HG03159 (cell line): ENCODE measurements around the gene MYO1D.

Source experiments
- ATAC-seq: cut with Tn5 transposase; IDR thresholded peaks from one replicate; pipeline ENCODE4 v1.9.1; 2021; ENCODE audit warnings: mild to moderate bottlenecking, moderate library complexity; ENCODE audit not compliant: unreplicated experiment

Gene MYO1D

DNA sequence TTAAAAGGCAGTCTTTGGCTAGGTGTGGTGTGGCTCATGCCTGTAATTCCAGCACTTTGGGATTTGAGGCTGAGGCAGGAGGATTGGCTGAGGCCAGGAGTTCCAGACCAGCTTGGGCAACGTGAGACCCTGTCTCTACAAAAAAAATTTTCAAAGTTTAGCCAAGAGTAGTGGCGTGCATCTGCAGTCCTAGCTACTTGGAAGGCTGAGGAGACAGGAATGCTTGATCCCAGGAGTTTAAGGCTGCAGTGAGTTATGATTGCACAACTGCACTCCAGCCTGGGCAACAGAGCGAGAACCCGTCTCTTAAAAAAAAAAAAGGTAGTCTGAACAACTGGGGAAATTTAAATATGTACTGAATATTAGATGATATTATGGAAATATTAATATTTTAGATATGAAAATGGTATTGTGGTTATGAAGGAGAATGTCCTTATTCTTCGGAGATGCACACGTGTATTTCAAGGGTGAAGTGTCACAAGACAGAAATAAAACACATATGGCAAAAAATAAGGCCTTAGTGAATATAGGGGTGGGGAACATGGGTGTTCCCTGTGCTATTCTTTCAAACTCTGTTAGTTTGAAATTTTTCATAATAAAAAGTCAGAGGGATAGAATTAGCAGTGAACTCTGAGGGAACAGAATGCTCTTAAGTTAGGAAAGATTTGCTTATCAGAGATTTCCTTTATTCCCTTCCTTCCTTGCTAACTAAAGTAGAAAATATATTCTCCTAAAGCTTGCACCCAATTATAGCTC lies 245.4 kb downstream of the MYO1D start:
- ATAC-seq, result no peak

DNA sequence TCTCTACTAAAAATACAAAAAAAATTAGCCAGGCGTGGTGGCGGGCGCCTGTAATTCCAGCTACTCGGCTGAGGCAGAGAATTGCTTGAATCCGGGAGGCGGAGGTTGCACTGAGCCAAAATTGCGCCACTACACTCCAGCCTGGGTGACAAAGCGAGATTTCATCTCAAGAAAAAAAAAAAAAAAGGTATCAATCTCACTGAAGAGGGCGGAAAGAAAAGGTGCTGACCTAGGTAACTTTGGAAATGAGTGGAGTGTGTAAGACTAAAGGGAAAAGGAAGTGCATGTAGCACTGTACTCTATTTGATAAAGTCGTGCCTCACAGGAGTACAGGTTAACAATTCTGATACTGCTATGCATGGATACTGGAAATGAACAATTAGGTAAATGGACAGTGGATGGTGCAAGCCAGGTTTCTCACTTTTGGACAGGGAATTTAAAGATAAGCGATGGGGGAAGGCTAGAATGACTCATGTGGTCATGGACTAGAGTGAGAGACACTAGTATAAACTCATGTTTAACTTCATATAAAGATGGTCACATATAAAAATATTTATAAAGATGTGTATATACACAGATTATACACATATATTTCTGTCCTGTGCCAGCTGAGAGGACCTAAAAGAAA lies 247.2 kb downstream of the MYO1D start:
- no peak for ATAC-seq

DNA sequence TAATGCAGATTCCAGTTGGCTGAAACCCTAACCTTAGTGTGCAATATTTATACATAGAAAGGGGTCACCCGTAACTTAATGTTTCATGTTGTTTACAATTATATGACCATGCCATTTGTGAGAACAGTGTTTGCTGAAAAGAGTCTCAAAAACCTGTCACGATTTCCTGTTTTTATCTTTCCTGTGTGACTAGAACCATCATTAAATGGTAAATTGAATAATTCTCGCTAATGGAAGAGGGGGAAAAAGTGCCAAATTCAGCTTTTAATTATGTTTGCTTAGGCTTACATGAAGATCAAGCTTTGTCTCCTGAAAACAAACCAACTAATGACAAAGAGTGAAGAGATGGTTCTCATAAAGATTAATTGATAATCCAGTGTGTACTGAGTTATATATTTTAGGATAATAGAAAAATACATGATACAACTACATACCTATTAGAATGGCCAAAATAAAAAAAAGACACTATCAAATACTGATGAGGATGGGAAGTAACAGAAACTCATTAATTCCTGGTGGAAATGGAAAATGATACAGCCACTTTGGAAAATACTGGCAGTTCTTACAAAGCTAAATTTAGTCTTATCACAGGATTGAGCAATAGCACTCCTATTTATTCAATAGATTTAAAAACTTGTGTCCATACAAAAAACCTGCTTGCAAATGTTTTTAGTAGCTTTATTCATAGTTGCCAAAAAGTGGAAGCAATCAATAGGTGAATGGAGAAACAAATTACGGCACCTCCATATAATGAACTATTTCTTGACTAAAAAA lies 248.5 kb downstream of the MYO1D start:
- no peak for ATAC-seq

DNA sequence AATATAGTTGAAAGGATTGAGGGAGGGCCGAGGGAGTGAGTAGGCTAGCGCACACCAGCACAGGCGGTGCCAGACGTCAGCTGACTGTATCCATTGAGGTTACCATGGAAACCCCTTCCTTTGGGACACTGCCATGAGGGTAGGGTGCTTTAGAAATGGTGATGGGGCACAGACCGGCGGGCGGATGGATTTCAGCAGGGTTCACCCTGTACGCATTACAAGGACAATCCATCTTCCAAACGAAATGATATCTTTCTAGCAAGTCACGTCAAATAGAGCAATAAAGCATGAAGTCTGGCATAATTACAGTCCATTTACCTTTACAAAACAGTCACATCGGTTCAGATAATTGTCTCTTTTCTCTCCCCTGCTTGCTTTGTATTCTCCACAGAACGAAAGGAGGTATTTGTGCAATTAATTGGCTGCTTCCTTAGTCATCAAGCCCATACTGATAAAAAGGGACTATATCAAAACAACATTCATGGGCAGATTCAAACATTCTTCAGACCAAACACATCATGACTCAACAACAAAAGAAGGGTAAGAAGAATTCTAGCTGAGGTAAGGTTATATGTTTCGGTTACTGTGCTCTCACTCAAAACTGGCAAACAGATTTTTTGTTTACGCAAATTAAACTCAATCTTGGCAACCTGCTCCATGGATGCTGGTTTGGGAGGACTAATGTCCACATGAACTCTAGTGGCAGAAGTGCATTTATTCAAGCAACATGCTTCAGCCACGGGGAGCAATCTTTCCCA lies 249.5 kb downstream of the MYO1D start:
- no peak for ATAC-seq

DNA sequence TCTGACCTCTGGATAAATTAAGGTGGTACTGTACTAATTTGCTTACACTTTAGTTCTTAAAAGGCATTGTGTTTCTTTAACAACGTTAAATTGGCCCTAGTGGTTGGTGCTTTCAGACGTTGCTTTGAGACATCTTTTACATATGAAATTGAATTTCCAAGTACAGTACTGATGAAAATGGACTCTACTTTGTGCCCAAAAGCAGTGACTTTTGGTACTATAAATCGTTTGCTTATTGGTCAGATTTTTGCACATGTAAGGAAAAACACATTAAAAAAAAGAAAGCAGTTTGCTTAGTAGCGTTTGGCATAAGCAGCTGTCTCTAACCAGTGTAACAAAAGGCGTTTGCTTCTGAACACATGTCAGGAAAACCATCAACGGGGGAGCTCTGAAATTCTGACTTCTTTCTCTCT lies 250.5 kb downstream of the MYO1D start:
- ATAC-seq, result no peak

DNA sequence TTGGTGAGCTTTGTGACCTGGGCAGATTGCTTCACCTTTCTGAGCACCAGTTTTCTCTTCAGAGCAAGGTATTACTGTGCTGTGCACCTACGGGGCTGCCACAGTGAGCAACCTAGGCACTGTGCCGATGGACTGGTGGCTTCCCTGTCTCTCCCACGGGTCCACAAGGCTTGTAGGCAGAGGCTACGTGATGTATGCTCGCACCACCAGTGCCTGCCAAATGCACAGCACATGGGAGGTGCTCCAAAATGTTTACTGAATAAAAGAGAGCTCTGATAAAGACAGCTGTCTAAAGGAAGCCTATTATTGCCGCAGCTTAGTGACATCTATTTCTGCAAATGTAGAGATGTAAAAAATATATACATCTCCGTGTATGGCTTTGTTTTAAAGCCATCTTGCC lies 251.0 kb downstream of the MYO1D start:
- ATAC-seq, result no peak

DNA sequence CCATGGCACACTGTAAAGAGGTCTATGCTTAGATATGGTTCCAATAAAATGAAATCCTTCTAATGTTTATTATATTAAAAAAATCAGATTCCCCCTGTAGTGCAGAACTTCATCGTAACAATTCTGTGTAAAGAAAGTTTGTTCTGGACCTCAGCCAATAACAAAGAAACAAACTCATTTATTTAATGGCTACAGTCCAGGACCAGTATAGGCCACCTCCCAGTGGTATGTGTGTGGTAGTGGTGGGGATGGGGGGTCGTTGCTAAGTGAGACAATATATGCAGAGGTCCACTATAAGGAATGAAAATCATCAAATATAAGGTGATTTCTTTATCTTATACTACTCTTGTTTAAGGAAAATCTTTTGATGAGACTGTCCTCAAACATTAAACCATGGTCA lies 253.7 kb downstream of the MYO1D start:
- no peak for ATAC-seq

DNA sequence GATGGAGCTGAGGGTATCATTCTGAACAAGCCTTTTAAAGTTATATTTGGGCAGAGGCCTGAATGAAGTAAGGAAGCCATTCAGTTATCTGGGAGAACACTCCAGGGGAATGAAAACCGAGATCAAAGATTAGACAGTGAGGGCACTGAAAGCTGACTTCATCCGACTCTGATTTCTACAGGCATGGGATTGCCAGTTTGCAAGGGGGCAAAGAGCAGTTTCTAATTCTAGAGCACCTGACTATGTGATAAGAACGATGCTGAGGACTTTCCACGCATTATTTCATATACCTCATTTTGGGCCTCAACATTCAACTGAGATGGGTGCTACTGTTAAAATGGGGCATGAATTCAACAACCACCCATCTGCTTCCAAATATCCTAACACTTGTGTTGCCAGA lies 254.4 kb downstream of the MYO1D start:
- ATAC-seq, result no peak

DNA sequence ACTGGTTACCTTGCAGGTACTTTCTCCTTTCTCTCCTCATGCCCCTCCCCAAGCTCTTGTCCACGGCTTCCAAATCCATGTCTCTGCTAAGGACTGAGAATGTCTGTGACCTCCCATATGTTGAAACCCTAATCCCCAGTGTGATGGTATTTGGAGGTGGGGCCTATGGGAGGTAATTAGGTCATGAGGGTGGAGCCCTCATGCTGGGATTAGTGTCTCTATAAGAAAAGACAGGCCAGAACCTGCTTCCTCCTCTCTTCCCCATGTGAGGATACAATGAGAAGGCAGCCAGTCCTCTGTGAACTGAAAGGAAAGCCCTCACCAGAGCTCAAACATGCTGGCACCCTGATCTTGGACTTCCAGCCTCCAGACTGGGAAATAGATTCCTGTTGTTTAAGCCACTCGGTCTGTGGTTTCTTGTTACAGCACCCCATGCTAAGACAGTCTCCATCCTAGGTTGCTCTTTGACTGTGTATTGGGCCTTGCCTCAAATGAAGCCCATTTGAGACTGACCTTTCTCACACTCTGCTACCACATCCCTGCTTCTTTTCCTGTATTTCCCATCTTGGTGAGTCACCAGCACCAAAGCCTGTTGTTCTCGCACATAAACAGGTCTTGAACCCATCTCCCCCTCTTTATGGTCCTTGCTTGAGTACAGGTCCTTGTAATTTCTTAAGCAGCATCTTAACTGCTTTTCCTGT lies 255.2 kb downstream of the MYO1D start:
- ATAC-seq, result no peak

DNA sequence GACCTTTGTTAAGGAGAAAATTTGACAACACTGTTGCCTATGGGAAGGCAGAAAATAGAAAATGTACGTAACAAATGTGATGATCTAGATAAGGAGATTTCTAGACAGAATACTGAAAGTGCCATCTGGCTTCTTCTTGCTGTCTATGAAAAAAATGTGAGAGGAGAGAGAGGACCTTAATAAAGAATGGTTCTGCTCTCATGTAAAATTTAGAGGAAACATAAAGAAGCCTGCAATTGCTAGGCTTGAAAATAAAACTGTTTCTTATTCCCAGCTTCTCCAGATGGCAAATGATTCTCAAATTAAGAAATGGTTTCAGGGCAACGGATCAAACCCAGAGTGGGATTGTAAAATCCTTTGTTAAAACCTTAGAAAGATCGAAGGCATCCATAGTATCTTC lies 261.6 kb downstream of the MYO1D start:
- no peak for ATAC-seq

DNA sequence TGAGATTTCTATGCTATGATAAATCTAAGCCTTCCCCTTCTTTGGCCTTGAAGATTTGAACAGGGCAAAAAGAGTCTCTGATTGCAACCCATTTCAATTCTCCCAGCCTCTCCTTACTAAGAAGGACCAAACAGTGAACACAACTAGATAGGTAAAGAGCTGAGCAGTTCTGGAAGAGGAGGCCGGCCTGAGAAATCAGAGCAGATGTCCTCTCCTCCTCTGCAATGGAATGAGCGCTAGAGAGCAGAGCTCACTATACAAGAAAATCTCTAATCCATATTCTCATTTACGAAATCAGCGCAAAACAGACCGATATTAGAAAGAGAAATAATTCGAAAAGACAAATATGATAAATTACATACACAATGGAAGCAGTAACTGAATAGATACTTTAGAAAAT lies 266.0 kb downstream of the MYO1D start:
- ATAC-seq, result no peak

DNA sequence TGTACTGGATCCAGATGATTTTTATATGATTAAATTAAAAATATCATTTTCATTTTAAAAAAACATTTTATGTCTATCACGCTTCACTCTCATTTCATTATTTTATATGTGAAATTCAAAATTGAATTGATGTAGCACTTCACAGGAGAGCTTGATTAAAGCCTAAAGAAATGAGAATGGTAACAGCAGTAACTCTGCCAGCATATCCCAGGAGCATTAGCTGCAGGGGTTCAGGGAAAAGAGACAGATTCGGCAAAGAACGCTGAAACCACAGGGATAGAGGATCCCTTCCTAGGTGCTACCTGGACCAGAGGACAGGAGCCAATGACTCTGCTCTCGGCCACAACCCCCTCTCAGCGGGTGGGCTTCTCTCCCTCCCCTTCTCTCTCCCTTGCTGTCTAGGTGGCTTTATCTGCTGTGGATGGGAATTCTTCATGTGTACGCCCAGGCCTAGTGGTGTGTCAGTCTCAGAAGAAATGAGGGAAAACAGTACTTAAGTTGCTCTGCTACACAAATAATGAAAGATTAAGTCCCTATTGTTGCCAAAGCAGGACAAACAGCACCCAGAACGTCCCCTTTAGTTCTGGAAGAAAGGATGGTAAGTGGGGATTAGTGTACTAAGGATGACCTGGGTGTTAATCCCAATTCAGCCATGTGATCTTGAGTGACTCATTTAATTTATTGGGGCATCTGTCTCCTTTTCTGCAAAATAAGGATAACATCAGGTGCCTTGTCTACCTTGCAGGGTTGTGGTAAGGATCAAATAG lies 266.9 kb downstream of the MYO1D start:
- no peak for ATAC-seq

DNA sequence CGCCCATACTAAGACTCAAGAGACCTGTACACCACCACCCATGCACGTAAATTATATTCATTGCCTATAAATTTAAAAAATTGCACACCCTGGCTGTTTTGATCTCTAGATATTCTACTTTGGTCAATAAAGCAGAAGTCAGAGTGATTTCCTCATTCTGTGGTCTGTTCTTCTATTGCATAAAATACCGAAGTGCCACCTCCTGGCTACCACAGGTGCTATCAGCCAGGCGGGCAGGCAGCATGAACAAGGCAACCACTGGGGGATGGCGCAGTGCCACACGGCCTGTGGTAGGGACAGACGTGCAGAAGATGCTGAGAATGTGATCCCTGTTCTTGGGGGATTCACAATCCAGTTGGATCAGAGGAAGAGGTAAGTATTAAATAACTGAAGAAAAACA lies 267.8 kb downstream of the MYO1D start:
- ATAC-seq, result no peak

DNA sequence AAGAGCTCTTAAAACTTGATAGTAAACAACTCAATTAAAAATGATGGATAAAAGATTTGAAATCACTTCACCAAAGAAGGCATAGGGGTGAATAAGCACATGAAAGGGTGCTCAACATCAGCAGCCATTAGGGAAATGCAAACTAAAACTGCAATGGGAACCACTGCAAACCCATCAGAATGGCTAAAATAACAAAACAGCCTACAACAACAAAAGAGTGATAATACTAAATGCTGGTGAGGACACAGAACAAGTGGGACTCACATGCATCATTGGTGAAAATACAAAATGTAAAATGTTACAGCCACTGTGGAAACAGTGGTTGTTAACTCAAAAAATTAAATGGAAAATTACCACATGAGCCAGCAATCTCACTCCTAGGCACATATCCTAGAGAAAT lies 268.7 kb downstream of the MYO1D start:
- no peak for ATAC-seq

DNA sequence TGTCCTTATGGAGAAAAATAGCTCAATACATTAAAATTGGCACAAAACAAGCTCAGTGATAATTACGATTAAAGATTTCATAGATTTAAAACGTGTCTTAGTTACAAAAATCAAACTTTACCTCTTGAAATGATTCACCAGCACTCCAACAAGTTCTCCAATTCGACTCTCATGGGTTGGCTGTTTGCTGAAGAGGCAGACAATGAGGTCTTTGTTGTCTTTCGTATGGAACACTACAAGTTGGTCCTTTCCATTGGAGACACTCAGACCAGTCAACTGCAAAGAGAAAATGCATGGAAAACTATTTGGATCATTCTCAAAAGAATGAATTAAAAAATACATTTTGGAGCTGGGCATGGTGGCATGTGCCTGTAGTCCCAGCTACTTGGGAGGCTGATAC lies 272.0 kb downstream of the MYO1D start:
- ATAC-seq, result no peak

DNA sequence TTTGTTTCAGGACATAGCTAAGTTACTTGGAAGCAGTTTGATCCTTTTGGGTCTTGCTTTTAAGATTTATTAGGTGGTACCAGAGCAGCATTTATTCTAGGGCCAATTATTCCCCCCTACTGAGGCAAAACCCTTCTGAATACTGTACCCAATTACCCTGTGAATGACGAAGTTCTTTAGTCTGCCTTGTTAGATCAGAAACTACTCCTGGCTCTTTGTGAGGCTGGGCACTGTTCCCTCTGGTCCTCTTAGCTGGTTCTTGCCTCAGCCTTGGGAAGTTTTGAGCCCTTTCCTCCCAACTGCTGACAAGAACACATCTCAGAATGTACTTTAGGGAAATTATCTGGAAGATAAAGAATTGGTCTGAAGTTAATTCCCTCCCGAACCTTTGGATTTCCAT lies 274.5 kb downstream of the MYO1D start:
- ATAC-seq, result no peak

DNA sequence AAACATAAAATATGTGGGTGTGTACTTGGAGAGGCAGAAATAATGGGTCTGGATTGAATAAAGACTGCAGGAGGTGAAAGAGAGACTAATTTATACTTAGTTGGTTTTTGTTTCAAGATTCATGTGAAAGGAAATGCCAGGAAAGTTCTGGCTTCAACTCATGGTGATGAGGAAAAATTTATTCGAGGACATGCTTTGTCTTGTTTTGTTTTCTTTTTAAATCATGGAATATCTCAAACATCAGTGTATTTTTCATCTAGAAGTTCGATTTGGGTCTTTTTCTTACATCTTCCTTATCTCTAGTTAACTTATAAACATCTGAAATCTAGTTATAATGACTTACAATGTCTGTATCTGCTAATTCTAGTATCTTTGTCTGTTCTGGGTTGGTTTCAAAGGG lies 275.1 kb downstream of the MYO1D start:
- ATAC-seq, result no peak

DNA sequence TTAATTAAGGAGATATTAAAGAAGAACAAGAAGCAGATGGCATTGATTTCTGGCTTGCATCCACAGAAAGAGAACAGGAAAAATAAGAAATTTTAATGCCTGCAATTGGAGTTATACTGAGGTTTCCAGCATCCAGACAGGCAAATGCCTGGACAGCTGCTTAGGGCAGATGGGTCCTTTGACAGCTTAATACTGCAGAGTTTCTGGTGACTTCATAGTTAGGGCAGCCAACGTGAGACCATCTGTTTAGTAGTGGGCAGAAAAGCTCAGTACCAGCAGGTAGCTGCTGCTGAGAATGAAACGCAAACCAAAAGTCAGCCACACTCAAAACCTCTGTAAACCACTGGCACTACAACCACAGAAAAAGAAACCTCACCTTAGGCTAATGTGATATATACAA lies 280.3 kb downstream of the MYO1D start:
- ATAC-seq, result peak; percentile 61

DNA sequence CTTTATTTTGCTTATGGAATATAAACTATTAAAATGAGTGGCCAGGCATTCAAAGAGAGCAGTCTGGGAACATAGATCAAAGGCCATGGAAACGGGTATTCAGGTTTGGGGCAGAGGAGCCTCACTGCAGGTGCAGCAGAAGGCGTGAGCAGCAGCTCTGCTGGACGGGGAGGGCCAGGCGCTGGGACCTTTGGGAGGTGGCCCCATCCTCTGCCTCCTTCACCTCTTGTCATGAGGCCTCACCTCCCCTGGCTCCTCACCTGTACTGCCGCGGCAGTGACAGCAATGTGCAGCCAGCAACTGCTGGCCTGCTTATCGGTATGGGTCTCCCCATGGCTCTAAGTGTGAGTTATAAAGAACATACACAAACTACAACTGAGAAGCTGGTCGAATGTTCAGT lies 280.7 kb downstream of the MYO1D start:
- ATAC-seq, result no peak

DNA sequence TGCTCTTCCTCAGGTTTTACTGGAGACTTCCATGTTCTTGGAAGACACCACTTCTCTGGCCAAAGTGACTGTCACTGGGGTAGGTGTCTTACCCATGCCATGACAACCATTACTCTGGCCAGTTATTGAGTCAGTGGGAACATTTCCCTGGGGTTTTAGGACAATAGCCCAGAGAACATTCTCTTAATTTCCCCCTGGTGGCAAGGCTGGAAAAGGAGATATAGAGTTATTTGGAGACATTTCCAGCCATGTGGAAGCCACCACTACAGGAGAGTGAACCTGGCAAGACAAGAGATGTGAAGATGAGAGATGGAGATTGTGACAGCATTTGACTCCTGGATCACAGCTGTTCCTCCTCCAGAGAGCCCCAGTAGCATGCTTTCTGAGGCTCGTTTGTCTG lies 283.9 kb downstream of the MYO1D start:
- no peak for ATAC-seq
